Tongue (tissue), 2 donors: ENCODE results near the gene USP17L26. TPM values are rescaled to one million over a fixed set of nuclear protein-coding genes. Genes with fewer than 3 reads are reported as not detected.
A peak's percentile ranks its signal among the peaks of the same experiment; 100 is the strongest.
"Not testable (repeated sequence)": the region's sequence is repeated elsewhere in the genome, so short reads cannot be mapped to it uniquely, and the experiment has no call there.

Source experiments
- DNase-seq: peaks from one replicate; pipeline ENCODE4 v3.0.0-alpha.2; 2015
- total RNA-seq: library from RNA; depleted of rRNA; stranded (reverse); fragments of >200 nt; gene quantifications from one replicate; pipeline ENCODE4 v1.2.3, GENCODE V29; 2014

The USP17L26 gene, protein sequence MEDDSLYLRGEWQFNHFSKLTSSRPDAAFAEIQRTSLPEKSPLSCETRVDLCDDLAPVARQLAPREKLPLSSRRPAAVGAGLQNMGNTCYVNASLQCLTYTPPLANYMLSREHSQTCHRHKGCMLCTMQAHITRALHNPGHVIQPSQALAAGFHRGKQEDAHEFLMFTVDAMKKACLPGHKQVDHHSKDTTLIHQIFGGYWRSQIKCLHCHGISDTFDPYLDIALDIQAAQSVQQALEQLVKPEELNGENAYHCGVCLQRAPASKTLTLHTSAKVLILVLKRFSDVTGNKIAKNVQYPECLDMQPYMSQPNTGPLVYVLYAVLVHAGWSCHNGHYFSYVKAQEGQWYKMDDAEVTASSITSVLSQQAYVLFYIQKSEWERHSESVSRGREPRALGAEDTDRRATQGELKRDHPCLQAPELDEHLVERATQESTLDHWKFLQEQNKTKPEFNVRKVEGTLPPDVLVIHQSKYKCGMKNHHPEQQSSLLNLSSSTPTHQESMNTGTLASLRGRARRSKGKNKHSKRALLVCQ
- total RNA-seq = not detected

DNA sequence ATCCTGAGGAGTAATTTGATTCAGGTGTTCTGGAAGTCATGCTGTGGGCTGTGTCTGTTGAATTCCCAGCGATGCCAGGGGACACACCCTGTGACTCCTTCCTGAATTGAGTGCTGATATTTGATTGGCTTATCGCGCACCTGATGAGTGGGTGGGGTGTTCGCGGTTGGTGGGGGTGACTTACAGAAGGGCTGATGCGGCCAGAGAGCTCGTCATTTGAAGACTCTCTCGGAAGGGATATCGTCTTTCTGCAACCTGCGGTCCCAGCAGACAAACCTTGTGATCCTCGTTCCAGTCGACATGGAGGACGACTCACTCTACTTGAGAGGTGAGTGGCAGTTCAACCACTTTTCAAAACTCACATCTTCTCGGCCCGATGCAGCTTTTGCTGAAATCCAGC, at the start of gene USP17L26:
Gene USP17L26 (plus strand): TSS at position 301 of the 400 bp plus-strand sequence. CDS start 0 bp downstream, at position 301.
- DNase-seq = not testable (repeated sequence)

DNA sequence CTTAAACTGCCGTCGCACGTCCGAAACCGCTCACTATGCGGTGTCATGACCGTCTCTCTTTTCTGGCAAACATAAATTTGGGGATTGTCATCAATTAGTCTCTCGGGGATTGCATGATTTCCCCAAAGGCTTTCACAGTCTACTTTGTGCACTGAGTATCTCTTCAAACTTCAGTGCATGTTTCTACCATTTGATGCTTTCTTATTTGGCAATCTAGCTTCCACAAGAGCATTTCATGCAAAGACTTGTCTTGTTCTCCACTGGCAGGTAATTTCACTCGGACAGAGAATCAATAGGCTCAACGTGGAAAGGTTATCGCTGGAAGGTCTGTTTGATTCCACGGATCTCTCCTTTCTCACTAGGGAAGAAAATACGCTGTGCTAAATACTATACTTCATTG, 10.3 kb upstream of the USP17L26 start:
- not testable (repeated sequence) for DNase-seq

DNA sequence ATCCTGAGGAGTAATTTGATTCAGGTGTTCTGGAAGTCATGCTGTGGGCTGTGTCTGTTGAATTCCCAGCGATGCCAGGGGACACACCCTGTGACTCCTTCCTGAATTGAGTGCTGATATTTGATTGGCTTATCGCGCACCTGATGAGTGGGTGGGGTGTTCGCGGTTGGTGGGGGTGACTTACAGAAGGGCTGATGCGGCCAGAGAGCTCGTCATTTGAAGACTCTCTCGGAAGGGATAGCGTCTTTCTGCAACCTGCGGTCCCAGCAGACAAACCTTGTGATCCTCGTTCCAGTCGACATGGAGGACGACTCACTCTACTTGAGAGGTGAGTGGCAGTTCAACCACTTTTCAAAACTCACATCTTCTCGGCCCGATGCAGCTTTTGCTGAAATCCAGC, 9.6 kb upstream of the USP17L26 start, which contains the start of gene USP17L24:
Gene USP17L24 (plus strand): TSS at position 301 of the 400 bp plus-strand sequence. CDS start 0 bp downstream, at position 301.
- not testable (repeated sequence) for DNase-seq

DNA sequence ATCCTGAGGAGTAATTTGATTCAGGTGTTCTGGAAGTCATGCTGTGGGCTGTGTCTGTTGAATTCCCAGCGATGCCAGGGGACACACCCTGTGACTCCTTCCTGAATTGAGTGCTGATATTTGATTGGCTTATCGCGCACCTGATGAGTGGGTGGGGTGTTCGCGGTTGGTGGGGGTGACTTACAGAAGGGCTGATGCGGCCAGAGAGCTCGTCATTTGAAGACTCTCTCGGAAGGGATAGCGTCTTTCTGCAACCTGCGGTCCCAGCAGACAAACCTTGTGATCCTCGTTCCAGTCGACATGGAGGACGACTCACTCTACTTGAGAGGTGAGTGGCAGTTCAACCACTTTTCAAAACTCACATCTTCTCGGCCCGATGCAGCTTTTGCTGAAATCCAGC, 4.8 kb upstream of the USP17L26 start, which contains the start of gene USP17L25:
Gene USP17L25 (plus strand): TSS at position 301 of the 400 bp plus-strand sequence. CDS start 0 bp downstream, at position 301.
- not testable (repeated sequence) for DNase-seq

DNA sequence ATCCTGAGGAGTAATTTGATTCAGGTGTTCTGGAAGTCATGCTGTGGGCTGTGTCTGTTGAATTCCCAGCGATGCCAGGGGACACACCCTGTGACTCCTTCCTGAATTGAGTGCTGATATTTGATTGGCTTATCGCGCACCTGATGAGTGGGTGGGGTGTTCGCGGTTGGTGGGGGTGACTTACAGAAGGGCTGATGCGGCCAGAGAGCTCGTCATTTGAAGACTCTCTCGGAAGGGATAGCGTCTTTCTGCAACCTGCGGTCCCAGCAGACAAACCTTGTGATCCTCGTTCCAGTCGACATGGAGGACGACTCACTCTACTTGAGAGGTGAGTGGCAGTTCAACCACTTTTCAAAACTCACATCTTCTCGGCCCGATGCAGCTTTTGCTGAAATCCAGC, 4.6 kb downstream of the USP17L26 start, which contains the start of gene USP17L5:
Gene USP17L5 (plus strand): TSS at position 301 of the 400 bp plus-strand sequence. CDS start 0 bp downstream, at position 301.
- DNase-seq = not testable (repeated sequence)

DNA sequence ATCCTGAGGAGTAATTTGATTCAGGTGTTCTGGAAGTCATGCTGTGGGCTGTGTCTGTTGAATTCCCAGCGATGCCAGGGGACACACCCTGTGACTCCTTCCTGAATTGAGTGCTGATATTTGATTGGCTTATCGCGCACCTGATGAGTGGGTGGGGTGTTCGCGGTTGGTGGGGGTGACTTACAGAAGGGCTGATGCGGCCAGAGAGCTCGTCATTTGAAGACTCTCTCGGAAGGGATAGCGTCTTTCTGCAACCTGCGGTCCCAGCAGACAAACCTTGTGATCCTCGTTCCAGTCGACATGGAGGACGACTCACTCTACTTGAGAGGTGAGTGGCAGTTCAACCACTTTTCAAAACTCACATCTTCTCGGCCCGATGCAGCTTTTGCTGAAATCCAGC, 9.4 kb downstream of the USP17L26 start, which contains the start of gene USP17L27:
Gene USP17L27 (plus strand): TSS at position 301 of the 400 bp plus-strand sequence. CDS start 0 bp downstream, at position 301.
- not testable (repeated sequence) for DNase-seq

DNA sequence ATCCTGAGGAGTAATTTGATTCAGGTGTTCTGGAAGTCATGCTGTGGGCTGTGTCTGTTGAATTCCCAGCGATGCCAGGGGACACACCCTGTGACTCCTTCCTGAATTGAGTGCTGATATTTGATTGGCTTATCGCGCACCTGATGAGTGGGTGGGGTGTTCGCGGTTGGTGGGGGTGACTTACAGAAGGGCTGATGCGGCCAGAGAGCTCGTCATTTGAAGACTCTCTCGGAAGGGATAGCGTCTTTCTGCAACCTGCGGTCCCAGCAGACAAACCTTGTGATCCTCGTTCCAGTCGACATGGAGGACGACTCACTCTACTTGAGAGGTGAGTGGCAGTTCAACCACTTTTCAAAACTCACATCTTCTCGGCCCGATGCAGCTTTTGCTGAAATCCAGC, 14.1 kb downstream of the USP17L26 start, which contains the start of gene USP17L28:
Gene USP17L28 (plus strand): TSS at position 301 of the 400 bp plus-strand sequence. CDS start 0 bp downstream, at position 301.
- DNase-seq = not testable (repeated sequence)

DNA sequence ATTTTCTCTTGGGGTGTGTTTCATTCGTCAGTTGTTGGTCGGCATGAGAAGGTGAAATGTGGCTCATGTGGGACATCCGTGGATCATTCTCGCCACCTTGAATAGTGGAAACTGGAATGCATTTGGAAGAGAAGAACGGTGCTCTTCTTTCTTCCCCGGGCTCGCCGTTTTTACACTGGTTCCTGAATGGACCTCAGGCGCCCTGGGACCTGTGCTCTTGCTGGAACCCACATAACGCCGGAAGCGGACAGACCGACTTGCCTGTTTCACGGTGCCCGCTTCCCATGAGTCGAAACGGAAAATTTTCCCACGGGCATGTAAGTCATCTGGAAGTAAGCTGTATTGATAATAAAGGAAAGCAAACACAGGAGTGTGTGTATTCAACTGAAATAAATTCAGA, 16.4 kb downstream of the USP17L26 start:
- DNase-seq = not testable (repeated sequence)

DNA sequence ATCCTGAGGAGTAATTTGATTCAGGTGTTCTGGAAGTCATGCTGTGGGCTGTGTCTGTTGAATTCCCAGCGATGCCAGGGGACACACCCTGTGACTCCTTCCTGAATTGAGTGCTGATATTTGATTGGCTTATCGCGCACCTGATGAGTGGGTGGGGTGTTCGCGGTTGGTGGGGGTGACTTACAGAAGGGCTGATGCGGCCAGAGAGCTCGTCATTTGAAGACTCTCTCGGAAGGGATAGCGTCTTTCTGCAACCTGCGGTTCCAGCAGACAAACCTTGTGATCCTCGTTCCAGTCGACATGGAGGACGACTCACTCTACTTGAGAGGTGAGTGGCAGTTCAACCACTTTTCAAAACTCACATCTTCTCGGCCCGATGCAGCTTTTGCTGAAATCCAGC, 18.9 kb downstream of the USP17L26 start, which contains the start of gene USP17L29:
Gene USP17L29 (plus strand): TSS at position 301 of the 400 bp plus-strand sequence. CDS start 0 bp downstream, at position 301.
- not testable (repeated sequence) for DNase-seq

DNA sequence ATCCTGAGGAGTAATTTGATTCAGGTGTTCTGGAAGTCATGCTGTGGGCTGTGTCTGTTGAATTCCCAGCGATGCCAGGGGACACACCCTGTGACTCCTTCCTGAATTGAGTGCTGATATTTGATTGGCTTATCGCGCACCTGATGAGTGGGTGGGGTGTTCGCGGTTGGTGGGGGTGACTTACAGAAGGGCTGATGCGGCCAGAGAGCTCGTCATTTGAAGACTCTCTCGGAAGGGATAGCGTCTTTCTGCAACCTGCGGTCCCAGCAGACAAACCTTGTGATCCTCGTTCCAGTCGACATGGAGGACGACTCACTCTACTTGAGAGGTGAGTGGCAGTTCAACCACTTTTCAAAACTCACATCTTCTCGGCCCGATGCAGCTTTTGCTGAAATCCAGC, 28.4 kb downstream of the USP17L26 start, which contains the start of gene USP17L30:
Gene USP17L30 (plus strand): TSS at position 301 of the 400 bp plus-strand sequence. CDS start 0 bp downstream, at position 301.
- not testable (repeated sequence) for DNase-seq

DNA sequence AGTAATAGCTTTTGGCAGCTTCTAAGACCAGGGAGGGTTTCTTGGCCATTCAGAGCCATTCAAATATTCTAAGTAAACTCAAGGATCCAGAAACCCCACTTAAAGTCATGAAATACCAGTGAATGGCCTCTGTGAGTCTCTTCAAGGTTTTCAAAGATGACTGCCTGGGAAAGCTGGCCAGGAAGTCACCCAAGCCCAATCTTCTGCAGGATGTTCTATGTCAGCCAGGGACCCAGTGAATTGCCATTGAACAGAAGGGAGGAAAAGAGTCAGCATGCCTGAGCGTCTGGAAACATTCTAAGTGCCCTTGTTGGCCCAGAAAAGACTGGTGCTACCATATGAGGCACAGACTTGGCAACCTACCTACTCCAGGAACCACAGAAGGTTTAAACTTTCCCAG, 45.4 kb downstream of the USP17L26 start:
- DNase-seq = not testable (repeated sequence)

DNA sequence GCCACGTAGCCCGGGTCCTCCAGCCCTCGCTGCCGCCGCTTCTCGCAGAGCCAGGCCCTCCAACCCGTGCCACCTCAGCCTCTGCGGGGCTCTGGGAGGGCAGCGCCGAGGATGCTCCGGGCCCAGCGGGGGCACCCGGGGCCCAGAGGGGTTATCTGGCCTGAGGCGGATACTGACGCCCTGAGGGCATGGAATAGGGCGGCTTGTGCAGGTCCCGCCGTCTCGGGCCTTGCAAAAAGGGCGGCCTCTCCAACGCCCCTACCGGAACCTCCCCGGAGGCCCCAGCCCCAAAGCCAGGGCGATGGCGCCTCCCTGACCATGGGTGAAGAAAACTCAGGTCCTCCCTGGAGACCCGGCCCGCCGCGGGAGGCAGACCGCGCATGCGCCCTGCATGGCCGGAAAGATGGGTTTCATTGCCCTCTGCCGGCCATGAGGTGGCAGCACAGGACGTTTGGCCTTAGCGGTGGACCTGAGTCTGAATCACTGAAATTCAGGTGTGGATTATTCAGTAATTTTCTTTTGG, 46.6 kb downstream of the USP17L26 start:
- DNase-seq = peak; percentile 1

DNA sequence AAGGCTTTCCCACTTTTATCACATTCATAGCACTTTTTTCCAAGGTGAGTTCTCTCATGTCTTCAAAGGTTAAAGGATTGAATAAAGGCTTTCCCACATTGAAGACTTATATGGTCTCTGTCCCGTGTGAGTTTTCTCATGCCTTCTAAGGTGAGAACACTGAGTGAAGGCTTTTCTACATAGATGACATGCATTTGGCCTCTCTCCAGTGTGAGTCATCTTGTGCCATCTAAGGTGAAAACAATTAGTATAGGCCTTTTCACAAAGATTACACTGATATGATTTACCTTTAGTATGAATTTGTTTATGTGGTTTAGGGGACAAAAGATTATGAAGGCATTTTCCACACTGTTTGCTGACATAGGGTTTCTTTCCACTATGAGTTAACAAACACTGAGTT, 49.7 kb downstream of the USP17L26 start:
- no peak for DNase-seq

Other genes with a start within 250 kb of the USP17L26 start
- gene FAM90A26, start 164.2 kb upstream of the USP17L26 start, total RNA-seq = not detected
- not detected for gene USP17L10, start 124.0 kb upstream of the USP17L26 start, total RNA-seq
- gene USP17L11, start 119.3 kb upstream of the USP17L26 start, total RNA-seq = not detected
- not detected for gene USP17L12, start 114.5 kb upstream of the USP17L26 start, total RNA-seq
- not detected for gene USP17L13, start 109.8 kb upstream of the USP17L26 start, total RNA-seq
- gene USP17L15, start 100.3 kb upstream of the USP17L26 start, total RNA-seq = not detected
- gene USP17L17, start 90.8 kb upstream of the USP17L26 start, total RNA-seq = not detected
- gene USP17L18, start 86.0 kb upstream of the USP17L26 start, total RNA-seq = not detected
- gene USP17L19, start 81.3 kb upstream of the USP17L26 start, total RNA-seq = not detected
- gene USP17L20, start 76.5 kb upstream of the USP17L26 start, total RNA-seq = not detected
- not detected for gene USP17L21, start 71.8 kb upstream of the USP17L26 start, total RNA-seq
- not detected for gene USP17L22, start 67.0 kb upstream of the USP17L26 start, total RNA-seq
- not detected for gene USP17L24, start 9.5 kb upstream of the USP17L26 start, total RNA-seq
- not detected for gene USP17L25, start 4.7 kb upstream of the USP17L26 start, total RNA-seq
- not detected for gene USP17L5, start 4.7 kb downstream of the USP17L26 start, total RNA-seq
- not detected for gene USP17L27, start 9.5 kb downstream of the USP17L26 start, total RNA-seq
- gene USP17L28, start 14.2 kb downstream of the USP17L26 start, total RNA-seq = not detected
- not detected for gene USP17L29, start 19.0 kb downstream of the USP17L26 start, total RNA-seq
- gene USP17L30, start 28.5 kb downstream of the USP17L26 start, total RNA-seq = not detected
- not detected for gene DEFB131A, start 109.8 kb downstream of the USP17L26 start, total RNA-seq